Measurements from ENCODE around the gene IREB2. TPM values are rescaled to one million over a fixed set of nuclear protein-coding genes. Genes with fewer than 3 reads are reported as not detected.

Gene IREB2
- total RNA-seq, 1 donor from 2014 or later: 55.9 TPM

DNA sequence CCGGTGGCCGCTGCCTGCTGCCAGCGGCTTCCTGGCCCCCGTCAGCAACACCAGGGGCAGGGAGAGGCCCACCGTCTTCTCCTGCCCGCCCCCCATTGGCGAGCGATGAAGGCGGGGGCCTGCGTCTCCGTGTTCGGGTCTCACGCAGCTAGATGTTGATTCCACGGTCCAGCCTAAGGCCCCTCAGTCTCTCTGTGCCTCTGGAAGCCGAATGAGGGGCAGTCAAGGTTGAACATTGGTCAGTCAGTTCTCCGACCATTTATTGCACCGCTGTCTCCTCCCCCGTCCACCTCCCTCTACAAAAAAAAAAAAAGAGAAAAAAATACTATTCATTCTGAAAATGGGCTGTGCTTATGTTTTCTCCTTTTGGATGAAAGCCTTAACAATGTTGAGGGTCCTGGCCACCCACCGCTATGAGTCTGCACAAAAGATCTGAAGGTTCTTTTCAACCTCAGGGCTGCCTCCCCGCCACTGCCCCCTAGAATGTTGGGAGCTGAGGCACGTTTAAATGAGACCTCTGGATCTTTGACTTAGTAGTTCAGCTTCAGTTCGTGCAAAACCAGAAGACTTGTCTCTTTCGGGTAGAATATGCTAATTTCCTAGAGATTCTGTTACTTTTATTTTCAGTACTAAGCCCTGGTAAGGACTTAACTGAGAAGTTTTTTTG lies 736 bp downstream of the IREB2 start:
- DNase-seq (ENCODE audit: extremely low spot score, unreplicated experiment): peak; percentile 66
- TF ChIP-seq, protein P1, sequence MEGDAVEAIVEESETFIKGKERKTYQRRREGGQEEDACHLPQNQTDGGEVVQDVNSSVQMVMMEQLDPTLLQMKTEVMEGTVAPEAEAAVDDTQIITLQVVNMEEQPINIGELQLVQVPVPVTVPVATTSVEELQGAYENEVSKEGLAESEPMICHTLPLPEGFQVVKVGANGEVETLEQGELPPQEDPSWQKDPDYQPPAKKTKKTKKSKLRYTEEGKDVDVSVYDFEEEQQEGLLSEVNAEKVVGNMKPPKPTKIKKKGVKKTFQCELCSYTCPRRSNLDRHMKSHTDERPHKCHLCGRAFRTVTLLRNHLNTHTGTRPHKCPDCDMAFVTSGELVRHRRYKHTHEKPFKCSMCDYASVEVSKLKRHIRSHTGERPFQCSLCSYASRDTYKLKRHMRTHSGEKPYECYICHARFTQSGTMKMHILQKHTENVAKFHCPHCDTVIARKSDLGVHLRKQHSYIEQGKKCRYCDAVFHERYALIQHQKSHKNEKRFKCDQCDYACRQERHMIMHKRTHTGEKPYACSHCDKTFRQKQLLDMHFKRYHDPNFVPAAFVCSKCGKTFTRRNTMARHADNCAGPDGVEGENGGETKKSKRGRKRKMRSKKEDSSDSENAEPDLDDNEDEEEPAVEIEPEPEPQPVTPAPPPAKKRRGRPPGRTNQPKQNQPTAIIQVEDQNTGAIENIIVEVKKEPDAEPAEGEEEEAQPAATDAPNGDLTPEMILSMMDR (IDR thresholded peaks at IDR 0.05): peak; percentile 41
- H3K9me3 Mint-ChIP-seq (ENCODE audit: unreplicated experiment): no peaks in the 10 kb centered on the region
- peaks cover 34% of the 10 kb centered on the region for H3K4me1 Mint-ChIP-seq (ENCODE audit: unreplicated experiment)
- peak overlapping the region; percentile 91 for H3K27ac Mint-ChIP-seq (ENCODE audit: unreplicated experiment)
- peaks cover 16% of the 10 kb centered on the region for H3K36me3 Mint-ChIP-seq (ENCODE audit: unreplicated experiment)
- H3K4me3 Mint-ChIP-seq (ENCODE audit: unreplicated experiment): peak overlapping the region; percentile 88
- H3K27me3 Mint-ChIP-seq (ENCODE audit: unreplicated experiment): peaks cover 5% of the 10 kb centered on the region

DNA sequence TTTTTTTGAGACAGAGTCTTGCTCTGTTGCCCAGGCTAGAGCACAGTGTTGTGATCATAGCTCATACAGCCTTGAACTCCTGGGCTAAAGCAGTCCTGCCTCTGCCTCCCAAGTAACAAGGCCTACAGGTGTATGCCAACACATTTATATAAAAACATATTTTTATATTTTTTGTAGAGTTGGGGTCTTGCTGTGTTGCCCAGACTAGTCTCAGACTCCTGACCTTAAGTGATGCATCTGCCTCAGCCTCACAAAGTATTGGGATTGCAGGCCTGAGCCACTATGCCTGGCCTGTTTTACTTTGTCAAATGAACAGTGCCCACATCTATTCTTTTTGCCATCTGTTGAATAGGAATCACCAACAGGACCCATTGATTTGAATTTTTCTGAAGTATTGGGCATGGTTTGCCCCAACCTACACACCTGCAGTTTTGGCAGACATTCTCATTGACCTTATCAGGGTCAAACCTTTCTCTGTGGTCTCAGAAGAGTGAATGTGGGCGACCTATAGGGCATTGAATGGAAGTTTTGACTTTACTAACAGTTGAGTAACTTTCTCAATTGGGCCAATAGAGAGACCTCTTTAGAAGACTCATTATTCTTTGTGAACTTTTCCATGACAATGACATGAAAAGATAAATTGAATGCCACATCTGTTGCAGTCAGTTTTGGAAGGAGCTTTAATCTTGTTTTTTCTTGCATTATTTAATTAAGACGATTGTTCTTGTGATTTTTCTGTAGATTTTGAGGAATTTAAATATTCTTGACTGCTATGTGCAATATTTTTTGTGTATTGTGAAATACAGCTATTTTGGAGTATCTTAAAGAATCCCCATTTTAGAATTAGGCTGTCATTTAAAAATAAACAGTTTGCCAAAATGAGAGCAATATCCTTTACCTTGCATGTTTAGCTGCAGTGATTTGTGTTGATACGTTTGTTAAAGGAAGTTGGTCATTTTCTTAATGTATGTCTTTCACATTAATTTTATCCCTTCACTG lies 2.7 kb downstream of the IREB2 start:
- Mint-ChIP-seq H3K36me3 (ENCODE audit: unreplicated experiment) (peaks cover 21% of the 10 kb centered on the region), H3K4me3 (ENCODE audit: unreplicated experiment) (no peak overlapping the region), H3K9me3 (ENCODE audit: unreplicated experiment) (no peaks in the 10 kb centered on the region), H3K27ac (ENCODE audit: unreplicated experiment) (no peak overlapping the region), H3K27me3 (ENCODE audit: unreplicated experiment) (no peaks in the 10 kb centered on the region), H3K4me1 (ENCODE audit: unreplicated experiment) (peaks cover 36% of the 10 kb centered on the region)
- no peak for DNase-seq (ENCODE audit: extremely low spot score, unreplicated experiment)
- TF ChIP-seq, protein P1 (IDR thresholded peaks at IDR 0.05): no peak

GRCh38 chr15:78444255-78444654 lies 6.2 kb downstream of the IREB2 start:
- Mint-ChIP-seq H3K4me3 (ENCODE audit: unreplicated experiment) (no peak overlapping the region), H3K4me1 (ENCODE audit: unreplicated experiment) (peaks cover 24% of the 10 kb centered on the region), H3K27ac (ENCODE audit: unreplicated experiment) (no peak overlapping the region), H3K27me3 (ENCODE audit: unreplicated experiment) (no peaks in the 10 kb centered on the region), H3K36me3 (ENCODE audit: unreplicated experiment) (peaks cover 40% of the 10 kb centered on the region), H3K9me3 (ENCODE audit: unreplicated experiment) (no peaks in the 10 kb centered on the region)
- TF ChIP-seq, protein P1 (IDR thresholded peaks at IDR 0.05): no peak
- no peak for DNase-seq (ENCODE audit: extremely low spot score, unreplicated experiment)

GRCh38 chr15:78445875-78446274 lies 7.9 kb downstream of the IREB2 start:
- no peak overlapping the region for H3K27ac Mint-ChIP-seq (ENCODE audit: unreplicated experiment)
- peaks cover 14% of the 10 kb centered on the region for H3K4me1 Mint-ChIP-seq (ENCODE audit: unreplicated experiment)
- H3K27me3 Mint-ChIP-seq (ENCODE audit: unreplicated experiment): no peaks in the 10 kb centered on the region
- H3K36me3 Mint-ChIP-seq (ENCODE audit: unreplicated experiment): peaks cover 42% of the 10 kb centered on the region
- no peak for DNase-seq (ENCODE audit: extremely low spot score, unreplicated experiment)
- no peaks in the 10 kb centered on the region for H3K9me3 Mint-ChIP-seq (ENCODE audit: unreplicated experiment)
- TF ChIP-seq, protein P1 (IDR thresholded peaks at IDR 0.05): no peak
- no peak overlapping the region for H3K4me3 Mint-ChIP-seq (ENCODE audit: unreplicated experiment)

GRCh38 chr15:78446551-78446950 lies 8.5 kb downstream of the IREB2 start:
- H3K4me3 Mint-ChIP-seq (ENCODE audit: unreplicated experiment): no peak overlapping the region
- TF ChIP-seq, protein P1 (IDR thresholded peaks at IDR 0.05): no peak
- no peaks in the 10 kb centered on the region for H3K9me3 Mint-ChIP-seq (ENCODE audit: unreplicated experiment)
- H3K27me3 Mint-ChIP-seq (ENCODE audit: unreplicated experiment): no peaks in the 10 kb centered on the region
- DNase-seq (ENCODE audit: extremely low spot score, unreplicated experiment): no peak
- H3K36me3 Mint-ChIP-seq (ENCODE audit: unreplicated experiment): peaks cover 37% of the 10 kb centered on the region
- peaks cover 8% of the 10 kb centered on the region for H3K4me1 Mint-ChIP-seq (ENCODE audit: unreplicated experiment)
- no peak overlapping the region for H3K27ac Mint-ChIP-seq (ENCODE audit: unreplicated experiment)

All from osteocyte (in vitro differentiated cells).